Astrocyte of the cerebellum (primary cell): ENCODE results near the gene SEL1L2.

ENCODE experiments used
- DNase-seq: peaks from one replicate; pipeline ENCODE4 v3.0.0-alpha.2; 2011; ENCODE audit warnings: low read depth
- H3K4me3 ChIP-seq: 2 replicates; pipeline ENCODE4 v1.5.1; 2011; ENCODE audit warnings: mild to moderate bottlenecking, low read depth, low read length, moderate library complexity
- CTCF ChIP-seq: IDR thresholded peaks from 2 replicates; pipeline ENCODE4 v1.5.1; 2012; ENCODE audit warnings: low read length, low read depth, moderate library complexity, mild to moderate bottlenecking; ENCODE audit errors: missing control alignments
- in situ Hi-C: cut with HindIII; loops from 2 replicates; pipeline ENCODE4 v1.10.0; 2017; ENCODE audit warnings: low sequenced_read_pairs

The SEL1L2 gene

GRCh38 chr20:13856354-13856753 is 134.1 kb downstream of the SEL1L2 start:
- no peak overlapping the region for H3K4me3 ChIP-seq
- in situ Hi-C loops: no loop called here
- no peak for TF ChIP-seq CTCF
- no peak for DNase-seq

DNA sequence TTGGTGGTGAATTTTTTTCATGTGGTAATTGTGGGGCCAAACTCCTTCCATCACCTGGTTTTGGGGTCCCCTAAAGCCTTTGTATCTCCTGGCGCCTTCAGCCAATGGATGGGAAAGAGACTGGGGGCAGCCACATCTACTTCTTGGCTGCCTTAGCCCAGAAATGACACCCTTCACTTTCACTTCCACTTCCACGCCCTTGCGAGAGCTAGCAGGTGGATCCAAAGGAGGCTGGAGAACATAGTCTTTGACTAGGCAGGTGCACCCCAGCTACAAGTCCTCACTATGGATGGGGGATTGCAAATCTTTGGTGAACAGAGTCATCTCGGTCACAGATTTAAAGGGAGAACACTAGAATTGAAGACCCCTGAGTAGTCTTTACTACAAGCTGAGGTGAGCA is 134.8 kb downstream of the SEL1L2 start:
- TF ChIP-seq CTCF: no peak
- DNase-seq: no peak
- in situ Hi-C loops: no loop called here
- H3K4me3 ChIP-seq: no peak overlapping the region

DNA sequence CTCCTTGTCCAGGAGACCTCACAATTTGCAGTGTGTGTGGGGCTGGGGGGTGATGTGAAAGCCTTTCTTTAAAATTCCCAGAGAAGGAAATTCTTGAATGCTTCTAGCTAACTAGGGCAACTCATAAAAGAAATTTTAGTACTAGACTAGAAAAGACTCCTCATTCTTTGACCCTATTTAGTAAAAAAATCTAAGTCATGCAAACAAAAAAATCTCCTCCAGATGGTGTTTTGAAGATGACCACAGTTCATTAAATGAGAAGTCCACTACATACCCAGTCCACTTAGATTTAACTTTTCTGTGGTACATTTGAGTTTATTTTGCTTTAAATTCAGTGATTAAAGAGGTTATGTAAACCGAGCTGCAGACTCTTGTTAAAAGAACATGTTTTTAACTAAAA is 138.1 kb downstream of the SEL1L2 start:
- no peak overlapping the region for H3K4me3 ChIP-seq
- in situ Hi-C loops: no loop called here
- no peak for DNase-seq
- TF ChIP-seq CTCF: no peak

- in situ Hi-C loops: no loop called here
- no peak for DNase-seq
- no peak overlapping the region for H3K4me3 ChIP-seq
- no peak for TF ChIP-seq CTCF
Measured at GRCh38 chr20:13851279-13851678, 139.1 kb downstream of the SEL1L2 start.

GRCh38 chr20:13844296-13844695 is 146.1 kb downstream of the SEL1L2 start:
- TF ChIP-seq CTCF: no peak
- DNase-seq: no peak
- no peak overlapping the region for H3K4me3 ChIP-seq
- in situ Hi-C loops: no loop called here

DNA sequence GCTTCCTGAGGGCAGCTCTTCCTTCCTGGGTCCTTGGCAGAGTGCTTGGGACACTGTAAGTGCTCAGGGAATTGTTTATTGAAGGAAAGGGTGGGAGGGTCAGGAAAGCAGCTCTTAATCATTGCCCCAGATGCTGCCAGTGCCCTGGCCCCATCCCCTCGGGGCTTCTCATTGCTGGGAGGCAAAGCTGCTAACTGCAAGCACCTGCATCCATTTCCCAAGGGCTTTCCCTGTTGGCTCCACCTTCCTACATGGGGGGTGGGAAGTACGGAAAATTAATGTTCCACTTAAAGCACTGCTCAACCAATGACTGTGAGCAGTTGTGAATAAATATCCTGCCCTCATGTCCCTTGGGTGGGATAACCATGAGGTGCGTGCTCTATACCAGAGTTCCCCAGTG is 149.2 kb downstream of the SEL1L2 start:
- in situ Hi-C loops: no loop called here
- no peak overlapping the region for H3K4me3 ChIP-seq
- no peak for DNase-seq
- no peak for TF ChIP-seq CTCF

GRCh38 chr20:13840093-13840465 is 150.3 kb downstream of the SEL1L2 start:
- TF ChIP-seq CTCF: no peak
- DNase-seq: no peak
- in situ Hi-C loops: no loop called here
- no peak overlapping the region for H3K4me3 ChIP-seq
